Natural killer cell treated with Interleukin-12 subunit alpha and Interleukin-12 subunit beta and Interleukin-15 and Interleukin-18, amount 100 ng/mL, for 72 hours (primary cell): ENCODE measurements around the gene LYL1. TPM values are rescaled to one million over a fixed set of nuclear protein-coding genes. Genes with fewer than 3 reads are reported as not detected.
A peak's percentile ranks its signal among the peaks of the same experiment; 100 is the strongest.

Experiments used
- ATAC-seq, 2 donors: fragments of 150-1000 bp; cut with Tn5 transposase in 1 of 2; sonication (Bioruptor Pico), chemical (Tn5 transposase) in 1 of 2; 2 replicates each; pipeline ENCODE4 v1.10.0; 2021
- DNase-seq: peaks from one replicate; pipeline ENCODE4 v3.0.0; 2022; ENCODE audit warnings: low spot score
- H3K27ac Mint-ChIP-seq, 2 donors: 1 replicate in 1 of 2; 2 replicates in 1 of 2; pipeline ENCODE4 v1.8.0; 2022; ENCODE audit warnings: mixed read lengths in 2 of 2, mild to moderate bottlenecking in 1 of 2, moderate library complexity in 1 of 2
- H3K27me3 Mint-ChIP-seq, 2 donors: 1 replicate in 1 of 2; 2 replicates in 1 of 2; pipeline ENCODE4 v1.8.0; 2022; ENCODE audit warnings: mixed read lengths in 2 of 2
- H3K36me3 Mint-ChIP-seq: one replicate; pipeline ENCODE4 v1.8.0; 2022; ENCODE audit warnings: mixed read lengths
- H3K4me1 Mint-ChIP-seq, 2 donors: 1 replicate in 1 of 2; 2 replicates in 1 of 2; pipeline ENCODE4 v1.8.0; 2022; ENCODE audit warnings: low read depth in 2 of 2, mixed read lengths in 2 of 2, mild to moderate bottlenecking in 1 of 2
- H3K4me3 Mint-ChIP-seq: one replicate; pipeline ENCODE4 v1.8.0; 2022; ENCODE audit warnings: mixed read lengths
- H3K9me3 Mint-ChIP-seq: 2 replicates; pipeline ENCODE4 v1.8.0; 2022; ENCODE audit warnings: mixed read lengths
- total RNA-seq, 2 donors: library from RNA; stranded (reverse); gene quantifications; one replicate each; pipeline ENCODE4 v1.2.3, GENCODE V29; 2022

LYL1 gene
- total RNA-seq, 2 donors from 2014 or later, result 0.86 to 1.4 TPM

- ATAC-seq (peak in 1 of 2 donors; percentile 41), DNase-seq (no peak)
- no peak overlapping the region for H3K27ac Mint-ChIP-seq
- H3K4me3 Mint-ChIP-seq, result peak overlapping the region; percentile 10
- H3K36me3 Mint-ChIP-seq, result no peaks in the 10 kb centered on the region
- no peaks in the 10 kb centered on the region for H3K9me3 Mint-ChIP-seq
- H3K4me1 Mint-ChIP-seq, result no peaks in the 10 kb centered on the region
- peaks cover 0 to 17% of the 10 kb centered on the region in 2 donors for H3K27me3 Mint-ChIP-seq
Observed at GRCh38 chr19:13089139-13089856, 13.4 kb downstream of the LYL1 start.

DNA sequence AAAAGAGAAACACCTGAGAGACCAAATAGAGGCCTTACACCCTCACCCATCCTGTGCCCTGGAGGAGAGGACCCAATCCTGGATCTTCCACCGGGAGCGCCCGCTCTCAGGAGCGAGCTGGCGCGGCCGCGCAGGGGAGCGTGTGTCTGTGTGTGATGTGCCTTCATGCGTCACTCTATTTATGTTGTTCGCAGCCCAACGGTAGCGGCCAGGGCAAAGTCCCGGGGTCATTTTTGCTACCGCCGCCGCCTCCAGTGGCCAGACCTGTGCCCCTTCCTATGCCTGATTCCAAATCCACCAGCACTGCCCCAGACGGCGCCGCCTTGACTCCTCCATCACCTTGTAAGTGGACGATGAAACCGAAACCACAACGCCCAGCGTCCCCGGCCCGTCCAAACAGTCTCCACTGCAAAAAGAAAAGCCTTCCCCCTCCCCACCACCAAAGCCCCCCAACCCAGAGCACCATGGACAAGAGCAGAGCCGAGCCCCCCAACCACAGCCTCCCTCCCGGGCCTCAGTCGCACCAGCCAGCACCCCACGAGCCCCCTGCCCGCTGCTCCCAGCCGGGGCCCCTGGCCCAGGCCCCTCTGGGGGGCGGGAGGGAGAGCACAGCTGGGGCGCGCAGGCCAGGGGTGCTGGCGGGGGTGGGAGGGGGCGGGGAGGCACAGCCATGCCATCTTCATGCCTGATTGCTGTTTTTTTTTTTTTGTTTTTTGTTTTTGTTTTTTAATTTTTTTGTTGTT is 14.7 kb downstream of the LYL1 start:
- no peak for ATAC-seq
- Mint-ChIP-seq H3K4me3 (no peak overlapping the region), H3K27ac (no peak overlapping the region), H3K4me1 (no peaks in the 10 kb centered on the region), H3K27me3 (peaks cover 0 to 16% of the 10 kb centered on the region in 2 donors), H3K9me3 (no peaks in the 10 kb centered on the region), H3K36me3 (no peaks in the 10 kb centered on the region)
- no peak for DNase-seq

- H3K9me3 Mint-ChIP-seq, result no peaks in the 10 kb centered on the region
- H3K27ac Mint-ChIP-seq, result no peak overlapping the region
- H3K4me3 Mint-ChIP-seq, result no peak overlapping the region
Observed at GRCh38 chr19:13087295-13087694, 15.4 kb downstream of the LYL1 start.

GRCh38 chr19:13086341-13086740 is 16.3 kb downstream of the LYL1 start:
- Mint-ChIP-seq H3K27ac (no peak overlapping the region), H3K4me1 (no peaks in the 10 kb centered on the region), H3K27me3 (peaks cover 0 to 13% of the 10 kb centered on the region in 2 donors), H3K9me3 (no peaks in the 10 kb centered on the region), H3K4me3 (no peak overlapping the region), H3K36me3 (no peaks in the 10 kb centered on the region)
- ATAC-seq (no peak), DNase-seq (no peak)

More at GRCh38 chr19:13087295-13087694, 15.4 kb downstream of the LYL1 start:
- no peak for DNase-seq
- no peaks in the 10 kb centered on the region for H3K36me3 Mint-ChIP-seq
- no peaks in the 10 kb centered on the region for H3K4me1 Mint-ChIP-seq
- ATAC-seq, result no peak
- peaks cover 0 to 16% of the 10 kb centered on the region in 2 donors for H3K27me3 Mint-ChIP-seq

DNA sequence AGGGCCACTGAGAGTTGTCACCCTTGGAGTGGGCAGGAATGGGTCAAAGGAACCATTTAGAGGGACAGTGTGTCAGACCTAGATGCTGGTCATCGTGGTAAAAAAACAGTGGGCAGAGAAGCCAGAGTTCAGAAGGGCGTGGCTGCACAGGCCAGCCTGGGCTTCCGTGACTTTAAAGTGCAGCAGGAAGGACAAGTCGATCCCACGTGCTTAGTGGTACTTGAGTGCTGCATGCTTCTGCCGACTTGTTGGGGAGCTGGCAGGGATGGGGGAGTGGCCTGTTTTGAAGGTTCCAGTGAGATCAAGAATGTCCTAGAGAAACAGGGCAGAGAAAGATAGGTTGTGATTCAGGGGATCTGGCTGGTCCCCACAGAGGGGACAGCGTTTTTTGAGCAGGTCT is 17.0 kb downstream of the LYL1 start:
- Mint-ChIP-seq H3K36me3 (no peaks in the 10 kb centered on the region), H3K27me3 (peaks cover 0 to 13% of the 10 kb centered on the region in 2 donors), H3K4me1 (no peaks in the 10 kb centered on the region), H3K27ac (no peak overlapping the region), H3K4me3 (no peak overlapping the region), H3K9me3 (no peaks in the 10 kb centered on the region)
- ATAC-seq (no peak), DNase-seq (no peak)

DNA sequence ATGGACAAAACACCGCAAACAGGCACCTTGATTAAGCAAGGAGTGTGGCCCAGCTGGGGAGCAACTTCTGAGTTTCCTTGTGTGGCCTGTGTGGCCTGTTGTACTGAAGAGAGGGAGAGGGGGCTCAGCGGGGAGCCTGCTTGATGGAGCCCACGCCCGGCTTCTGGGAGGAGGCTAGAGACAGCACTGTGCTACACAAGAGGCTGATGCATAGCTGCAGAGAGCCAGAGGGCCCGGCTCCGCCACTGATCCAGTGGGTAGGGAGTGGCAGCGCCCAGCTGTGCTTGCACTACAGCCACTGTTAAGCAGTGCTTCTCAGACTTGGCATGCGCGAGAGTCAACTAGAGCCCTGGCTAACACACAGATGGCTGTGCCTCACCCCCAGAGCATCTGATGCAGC is 19.0 kb downstream of the LYL1 start:
- Mint-ChIP-seq H3K4me3 (no peak overlapping the region), H3K36me3 (no peaks in the 10 kb centered on the region), H3K27ac (no peak overlapping the region), H3K9me3 (no peaks in the 10 kb centered on the region), H3K4me1 (no peaks in the 10 kb centered on the region), H3K27me3 (peaks cover 0 to 10% of the 10 kb centered on the region in 2 donors)
- ATAC-seq, result no peak
- no peak for DNase-seq

DNA sequence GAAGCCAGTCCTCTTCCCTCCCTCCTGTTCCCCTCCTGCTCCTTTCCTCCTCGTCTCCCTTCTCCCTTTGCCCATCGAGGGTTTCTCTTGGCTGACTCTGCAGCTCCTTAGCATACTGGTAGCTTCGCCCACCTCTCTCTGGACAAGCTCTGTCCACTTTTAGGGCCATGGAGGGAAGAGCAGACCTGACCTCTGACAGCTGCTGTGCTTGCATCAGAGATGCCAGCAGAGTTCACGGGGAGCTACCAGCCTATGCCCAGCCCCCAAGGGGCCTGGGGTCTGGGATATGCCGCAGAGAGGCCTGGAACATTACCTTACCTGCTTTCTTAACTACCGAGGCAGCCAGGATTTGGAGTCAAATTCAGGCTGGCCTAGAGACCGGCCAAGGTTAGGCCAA is 19.7 kb downstream of the LYL1 start:
- Mint-ChIP-seq H3K27me3 (peaks cover 0 to 8% of the 10 kb centered on the region in 2 donors), H3K27ac (no peak overlapping the region), H3K4me1 (no peaks in the 10 kb centered on the region), H3K9me3 (no peaks in the 10 kb centered on the region), H3K4me3 (no peak overlapping the region), H3K36me3 (no peaks in the 10 kb centered on the region)
- no peak for ATAC-seq
- no peak for DNase-seq

GRCh38 chr19:13082192-13083007 is 20.3 kb downstream of the LYL1 start:
- no peaks in the 10 kb centered on the region for H3K36me3 Mint-ChIP-seq
- H3K27me3 Mint-ChIP-seq, result peaks cover 0 to 10% of the 10 kb centered on the region in 2 donors
- DNase-seq, result no peak
- ATAC-seq, result no peak
- H3K4me3 Mint-ChIP-seq, result no peak overlapping the region
- H3K27ac Mint-ChIP-seq, result no peak overlapping the region
- no peaks in the 10 kb centered on the region for H3K4me1 Mint-ChIP-seq
- no peaks in the 10 kb centered on the region for H3K9me3 Mint-ChIP-seq

DNA sequence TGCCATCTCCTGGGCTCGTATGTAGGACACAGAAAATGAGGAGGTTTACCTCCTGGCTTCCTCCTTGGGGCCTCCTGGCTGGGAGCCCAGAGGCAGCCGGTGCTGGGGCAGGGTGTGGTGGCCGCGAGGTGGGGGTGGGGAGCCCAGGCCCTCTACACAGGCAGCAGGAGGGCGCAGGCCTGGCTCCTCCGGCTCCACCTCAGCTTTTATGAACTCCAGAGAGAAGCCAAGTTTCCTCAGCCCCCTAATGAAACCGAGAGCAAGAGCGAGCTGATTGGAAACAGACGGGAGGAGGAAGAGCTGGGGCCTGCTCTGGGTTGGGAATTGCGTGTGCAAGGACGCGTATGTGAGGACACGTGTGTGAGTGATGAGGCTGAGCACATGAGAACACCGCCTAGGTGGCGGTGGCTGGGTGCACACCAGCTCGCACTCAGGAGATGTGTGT is 23.1 kb downstream of the LYL1 start:
- H3K4me1 Mint-ChIP-seq, result no peaks in the 10 kb centered on the region
- H3K4me3 Mint-ChIP-seq, result no peak overlapping the region
- peaks cover 0 to 5% of the 10 kb centered on the region in 2 donors for H3K27me3 Mint-ChIP-seq
- no peak for ATAC-seq
- H3K9me3 Mint-ChIP-seq, result no peaks in the 10 kb centered on the region
- H3K36me3 Mint-ChIP-seq, result no peaks in the 10 kb centered on the region
- DNase-seq, result no peak
- no peak overlapping the region for H3K27ac Mint-ChIP-seq

- no peaks in the 10 kb centered on the region for H3K36me3 Mint-ChIP-seq
- no peak for ATAC-seq
- H3K4me3 Mint-ChIP-seq, result no peak overlapping the region
Observed at GRCh38 chr19:13078897-13079541, 23.6 kb downstream of the LYL1 start.

GRCh38 chr19:13078381-13078780 is 24.3 kb downstream of the LYL1 start:
- ATAC-seq, result no peak
- H3K27me3 Mint-ChIP-seq, result peaks cover 0 to 5% of the 10 kb centered on the region in 2 donors
- DNase-seq, result no peak
- no peaks in the 10 kb centered on the region for H3K4me1 Mint-ChIP-seq
- no peaks in the 10 kb centered on the region for H3K36me3 Mint-ChIP-seq
- no peaks in the 10 kb centered on the region for H3K9me3 Mint-ChIP-seq
- no peak overlapping the region for H3K4me3 Mint-ChIP-seq
- no peak overlapping the region for H3K27ac Mint-ChIP-seq

More at GRCh38 chr19:13078897-13079541, 23.6 kb downstream of the LYL1 start:
- Mint-ChIP-seq H3K9me3 (no peaks in the 10 kb centered on the region), H3K27me3 (peaks cover 0 to 3% of the 10 kb centered on the region in 2 donors), H3K27ac (no peak overlapping the region), H3K4me1 (no peaks in the 10 kb centered on the region)
- no peak for DNase-seq

GRCh38 chr19:13077240-13077639 is 25.4 kb downstream of the LYL1 start:
- Mint-ChIP-seq H3K27me3 (peaks cover 0 to 5% of the 10 kb centered on the region in 2 donors), H3K4me1 (no peaks in the 10 kb centered on the region), H3K27ac (no peak overlapping the region), H3K9me3 (no peaks in the 10 kb centered on the region), H3K4me3 (no peak overlapping the region), H3K36me3 (no peaks in the 10 kb centered on the region)
- ATAC-seq (no peak), DNase-seq (no peak)

DNA sequence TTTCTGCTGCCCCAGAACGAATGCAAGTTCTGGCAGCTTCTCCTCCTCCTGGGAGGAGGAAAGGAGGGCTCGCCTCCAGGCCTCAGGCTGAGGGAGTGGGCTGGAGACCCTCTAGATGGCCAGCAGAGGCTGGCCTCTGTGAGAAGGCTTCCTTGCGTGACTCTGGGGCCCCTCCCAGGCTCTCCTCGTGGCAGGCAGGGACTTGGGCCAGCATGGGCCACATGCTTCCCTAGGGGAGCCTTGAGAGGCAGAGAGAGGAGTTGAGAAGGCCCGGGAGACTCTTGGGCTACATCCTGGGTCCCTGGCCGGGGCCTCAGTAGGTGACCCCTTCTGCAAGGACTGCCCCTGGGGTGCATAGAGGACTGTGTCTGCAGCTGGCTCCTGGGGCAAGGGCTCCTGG is 25.9 kb downstream of the LYL1 start:
- no peak for ATAC-seq
- Mint-ChIP-seq H3K4me1 (no peaks in the 10 kb centered on the region), H3K36me3 (no peaks in the 10 kb centered on the region), H3K9me3 (no peaks in the 10 kb centered on the region), H3K27ac (no peak overlapping the region), H3K4me3 (no peak overlapping the region), H3K27me3 (peaks cover 0 to 5% of the 10 kb centered on the region in 2 donors)
- DNase-seq, result no peak
